Muscle of leg (tissue), 11 donors: Measurements from ENCODE around the gene NT5C3B. TPM values are rescaled to one million over a fixed set of nuclear protein-coding genes. Genes with fewer than 3 reads are reported as not detected.
A peak's percentile ranks its signal among the peaks of the same experiment; 100 is the strongest.
"Not testable (repeated sequence)": the region's sequence is repeated elsewhere in the genome, so short reads cannot be mapped to it uniquely, and the experiment has no call there.

Experiments used
- DNase-seq: peaks from one replicate; pipeline ENCODE4 v3.0.0; 2013
- H3K27ac ChIP-seq: one replicate; pipeline ENCODE4 v1.5.1; 2013; ENCODE audit warnings: mild to moderate bottlenecking, low read length, control low read depth
- H3K27me3 ChIP-seq: one replicate; pipeline ENCODE4 v1.6.1; 2013; ENCODE audit warnings: low read length; ENCODE audit not compliant: control insufficient read depth, insufficient read depth
- H3K36me3 ChIP-seq: one replicate; pipeline ENCODE4 v1.6.1; 2013; ENCODE audit warnings: low read length; ENCODE audit not compliant: control insufficient read depth, insufficient read depth
- H3K4me1 ChIP-seq: one replicate; pipeline ENCODE4 v1.6.1; 2013; ENCODE audit warnings: low read length; ENCODE audit not compliant: control insufficient read depth, insufficient read depth
- H3K4me3 ChIP-seq: one replicate; pipeline ENCODE4 v1.5.1; 2013; ENCODE audit warnings: low read length, control low read depth
- H3K9me3 ChIP-seq: replicated peaks from 2 replicates; pipeline ENCODE4 v1.6.1; 2013; ENCODE audit warnings: low read depth, low read length; ENCODE audit not compliant: control insufficient read depth
- WGBS: methylation state at CpG from one replicate; pipeline ENCODE4 v1.1.5; 2013; ENCODE audit warnings: missing lambda C conversion rate; ENCODE audit not compliant: insufficient coverage; 5-methylcytosine and 5-hydroxymethylcytosine counted together
- polyA plus RNA-seq, 8 donors: library from polyadenylated mRNA; unstranded; fragments of 120-200 nt; gene quantifications; one replicate each; pipeline versions ENCODE4 v1.2.1 to v1.2.3, GENCODE V29; 2013; ENCODE audit warnings: inconsistent platforms in 1 of 8, low replicate concordance in 1 of 8; ENCODE audit not compliant: insufficient read length in 8 of 8, insufficient read depth in 1 of 8
- total RNA-seq: library from RNA; stranded (reverse); fragments of 120-200 nt; gene quantifications from one replicate; pipeline ENCODE4 v1.2.4, GENCODE V29; 2013

NT5C3B gene
- total and polyA plus RNA-seq, 9 donors, result 36.8 to 60.1 (median 48.1) TPM

DNA sequence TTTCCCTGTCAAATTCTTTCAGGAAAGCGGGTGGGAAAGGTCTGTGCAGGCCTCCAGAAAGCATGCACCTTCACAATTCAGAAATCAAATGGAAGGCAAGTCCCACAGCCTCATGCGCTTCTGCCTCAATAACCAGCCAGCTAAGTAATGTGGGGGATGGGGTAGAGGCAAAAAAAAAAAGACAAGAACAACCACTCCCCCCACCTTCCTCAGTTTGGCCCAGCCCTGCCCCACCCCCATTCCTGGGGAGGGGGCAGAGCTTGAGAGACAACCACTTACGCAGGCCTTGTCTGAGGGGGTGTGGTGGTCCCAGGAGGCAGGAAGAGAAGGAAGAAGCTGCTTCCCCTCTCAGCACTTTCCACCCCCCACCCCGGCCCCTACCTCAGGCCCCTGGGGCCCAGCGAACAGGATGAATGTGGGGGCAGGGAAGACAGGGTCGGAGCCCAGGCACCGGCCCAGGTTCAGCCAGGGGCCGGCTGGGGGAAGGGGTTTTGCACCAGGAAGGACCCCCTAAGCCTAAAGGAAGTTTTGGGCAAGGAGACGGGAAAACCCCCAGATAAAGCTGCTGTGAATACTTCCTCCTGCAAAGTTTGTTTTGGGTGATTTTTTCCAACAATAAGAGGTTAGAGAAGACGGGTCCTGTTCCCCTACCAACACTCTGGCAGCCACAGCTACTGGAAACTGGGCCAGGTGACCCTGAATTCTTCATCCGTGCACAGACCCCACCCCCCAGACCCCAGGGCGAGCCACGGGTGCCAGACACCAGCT is 50.8 kb downstream of the NT5C3B start:
- Histone ChIP-seq H3K27ac (peak overlapping the region; percentile 65), H3K36me3 (no peaks in the 10 kb centered on the region), H3K4me3 (peak overlapping the region; percentile 58), H3K9me3 (no peaks in the 10 kb centered on the region), H3K27me3 (no peaks in the 10 kb centered on the region), H3K4me1 (peaks cover 40% of the 10 kb centered on the region)
- DNase-seq, result peak; percentile 85
- WGBS, result 5% methylated on average over 8 of the region's 13 CpGs

GRCh38 chr17:41784207-41784744 is 51.8 kb downstream of the NT5C3B start:
- H3K27ac ChIP-seq, result peak overlapping the region; percentile 29
- 36% methylated on average over 3 of the region's 6 CpGs for WGBS
- no peaks in the 10 kb centered on the region for H3K36me3 ChIP-seq
- peaks cover 40% of the 10 kb centered on the region for H3K4me1 ChIP-seq
- H3K9me3 ChIP-seq, result no peaks in the 10 kb centered on the region
- no peak for DNase-seq
- H3K27me3 ChIP-seq, result no peaks in the 10 kb centered on the region
- H3K4me3 ChIP-seq, result no peak overlapping the region

DNA sequence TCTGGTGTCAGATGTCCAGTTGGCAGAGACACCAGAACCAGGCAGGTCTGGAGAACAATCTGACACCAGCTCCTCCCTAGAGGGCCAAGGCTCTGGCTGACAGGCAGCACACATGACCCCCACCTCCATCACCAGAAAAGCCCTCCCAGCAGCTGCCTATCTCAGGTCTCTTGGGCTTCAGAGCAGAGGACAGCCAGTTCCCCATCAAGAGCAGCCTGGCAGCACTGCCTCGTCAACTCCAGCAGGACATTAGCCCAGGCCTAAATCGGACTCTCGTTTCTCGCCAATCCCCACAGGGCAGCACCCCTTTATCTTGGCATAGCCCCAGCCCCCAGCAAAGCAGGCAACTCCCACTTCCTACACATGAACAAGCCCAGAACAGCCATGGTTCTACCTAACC is 53.9 kb downstream of the NT5C3B start:
- peaks cover 54% of the 10 kb centered on the region for H3K4me1 ChIP-seq
- H3K4me3 ChIP-seq, result no peak overlapping the region
- peak overlapping the region; percentile 42 for H3K27ac ChIP-seq
- H3K36me3 ChIP-seq, result no peaks in the 10 kb centered on the region
- H3K27me3 ChIP-seq, result no peaks in the 10 kb centered on the region
- no peak for DNase-seq
- WGBS, result 72% methylated on average over 4 of the region's 4 CpGs
- no peaks in the 10 kb centered on the region for H3K9me3 ChIP-seq

DNA sequence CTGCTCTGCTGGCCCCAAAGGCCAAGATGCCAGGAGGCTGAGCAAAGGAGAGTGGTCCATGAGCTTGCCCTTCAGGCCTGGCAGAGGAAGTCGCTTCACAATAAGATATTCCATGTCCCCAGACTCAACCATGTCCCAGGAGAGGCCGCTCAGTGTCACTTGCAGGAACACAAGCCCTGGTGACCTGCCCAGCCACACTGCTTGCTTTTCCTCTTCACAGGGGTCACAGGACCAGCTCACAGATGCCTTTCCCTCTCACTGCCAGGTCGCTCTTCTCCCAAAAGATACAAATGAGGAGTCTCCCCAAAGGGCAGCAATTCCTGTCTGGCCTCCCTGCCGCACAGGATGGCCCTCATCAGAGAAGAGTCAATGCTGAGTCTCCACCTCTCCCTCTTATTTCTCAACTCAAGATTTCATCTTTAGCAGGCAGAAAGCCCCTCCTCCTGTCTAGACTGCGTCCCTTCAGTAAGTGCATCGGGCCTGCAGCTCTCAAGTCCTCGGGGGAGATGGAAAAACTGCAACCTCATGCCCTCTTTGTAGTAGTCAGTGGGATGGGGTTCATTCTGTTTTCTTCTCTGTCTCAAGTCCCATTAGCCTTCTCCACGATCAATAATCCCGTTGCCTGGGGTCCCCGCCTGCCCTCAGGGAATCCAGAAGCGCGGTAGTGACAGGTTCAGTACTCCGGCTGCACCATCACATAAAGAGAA is 54.5 kb downstream of the NT5C3B start:
- H3K36me3 ChIP-seq, result no peaks in the 10 kb centered on the region
- peaks cover 59% of the 10 kb centered on the region for H3K4me1 ChIP-seq
- H3K4me3 ChIP-seq, result no peak overlapping the region
- 79% methylated on average over 10 of the region's 13 CpGs for WGBS
- DNase-seq, result no peak
- no peaks in the 10 kb centered on the region for H3K9me3 ChIP-seq
- H3K27ac ChIP-seq, result no peak overlapping the region
- H3K27me3 ChIP-seq, result no peaks in the 10 kb centered on the region

- H3K9me3 ChIP-seq, result no peaks in the 10 kb centered on the region
- no peak overlapping the region for H3K4me3 ChIP-seq
- H3K27me3 ChIP-seq, result no peaks in the 10 kb centered on the region
- H3K4me1 ChIP-seq, result peaks cover 63% of the 10 kb centered on the region
- H3K36me3 ChIP-seq, result peaks cover 5% of the 10 kb centered on the region
- no peak for DNase-seq
- 100% methylated on average over 1 of the region's 1 CpG for WGBS
- no peak overlapping the region for H3K27ac ChIP-seq
These were observed 56.1 kb downstream of the NT5C3B start for GRCh38 chr17:41779954-41780353.

- WGBS, result 22% methylated on average over 8 of the region's 12 CpGs
- Histone ChIP-seq H3K4me1 (peaks cover 66% of the 10 kb centered on the region), H3K4me3 (no peak overlapping the region), H3K27me3 (no peaks in the 10 kb centered on the region), H3K9me3 (no peaks in the 10 kb centered on the region), H3K36me3 (peaks cover 8% of the 10 kb centered on the region), H3K27ac (peak overlapping the region; percentile 98)
- peak; percentile 98 for DNase-seq
These were observed 58.4 kb downstream of the NT5C3B start for GRCh38 chr17:41777574-41778188.

- no peak overlapping the region for H3K4me3 ChIP-seq
- peak; percentile 88 for DNase-seq
These were observed 58.9 kb downstream of the NT5C3B start for GRCh38 chr17:41777157-41777573.

GRCh38 chr17:41776262-41776900 is 59.7 kb downstream of the NT5C3B start:
- Histone ChIP-seq H3K27ac (peak overlapping the region; percentile 98), H3K4me1 (peaks cover 57% of the 10 kb centered on the region), H3K36me3 (peaks cover 20% of the 10 kb centered on the region)
- not testable (repeated sequence) for H3K9me3 ChIP-seq, H3K27me3 ChIP-seq, DNase-seq, H3K4me3 ChIP-seq
- WGBS, result 82% methylated on average over 11 of the region's 14 CpGs

More at GRCh38 chr17:41777157-41777573, 58.9 kb downstream of the NT5C3B start:
- peaks cover 12% of the 10 kb centered on the region for H3K36me3 ChIP-seq
- H3K9me3 ChIP-seq, result no peaks in the 10 kb centered on the region
- peak overlapping the region; percentile 98 for H3K27ac ChIP-seq
- H3K4me1 ChIP-seq, result peaks cover 65% of the 10 kb centered on the region
- H3K27me3 ChIP-seq, result no peaks in the 10 kb centered on the region
- 45% methylated on average over 4 of the region's 4 CpGs for WGBS

GRCh38 chr17:41775394-41776226 is 60.4 kb downstream of the NT5C3B start:
- Histone ChIP-seq H3K27me3 (no peaks in the 10 kb centered on the region), H3K4me3 (no peak overlapping the region), H3K4me1 (peaks cover 56% of the 10 kb centered on the region), H3K27ac (peak overlapping the region; percentile 63), H3K36me3 (peaks cover 24% of the 10 kb centered on the region), H3K9me3 (no peaks in the 10 kb centered on the region)
- 78% methylated on average over 11 of the region's 12 CpGs for WGBS
- no peak for DNase-seq
